PC-9 (cell line): Measurements from ENCODE around the gene DLGAP4. TPM values are rescaled to one million over a fixed set of nuclear protein-coding genes. Genes with fewer than 3 reads are reported as not detected.
A peak's percentile ranks its signal among the peaks of the same experiment; 100 is the strongest.

Experiments
- BruUV-seq: library from RNA; stranded (reverse); fragments of 400-500 nt; replicated peaks from 2 replicates; lab custom pipeline; 2021; lab: Mats Ljungman, UMichigan
- CTCF ChIA-PET: fragments of 300-600 bp; sonication (Branson Sonifier 250); formaldehyde crosslinking; loops from one replicate; lab custom pipeline; 2022; ENCODE audit warnings: antibody characterized with exemption; lab: Charles Lee
- POLR2A ChIA-PET: fragments of 300-600 bp; sonication (Branson Sonifier 250); formaldehyde crosslinking; loops from one replicate; lab custom pipeline; 2022; ENCODE audit warnings: antibody characterized with exemption; ENCODE audit not compliant: unreplicated experiment; lab: Charles Lee
- DNase-seq, 2 experiments: peaks; one replicate each; pipeline versions ENCODE4 v3.0.0 to v3.0.0-alpha.2; 2015 to 2022; ENCODE audit warnings: mixed read lengths in 1 of 2
- H2AFZ ChIP-seq: fragments of 200-600 bp; sonication (generic); 2 replicates; pipeline ENCODE4 v1.8.1; 2017; ENCODE audit warnings: antibody characterized with exemption
- H3F3A ChIP-seq: fragments of 200-600 bp; sonication (generic); 2 replicates; pipeline ENCODE4 v1.8.1; 2017; ENCODE audit warnings: antibody characterized with exemption, mild to moderate bottlenecking, low read depth; ENCODE audit not compliant: insufficient read depth
- H3K27ac ChIP-seq: fragments of 200-600 bp; sonication (generic); 2 replicates; pipeline ENCODE4 v1.6.1; 2016; ENCODE audit warnings: mixed run types
- H3K27me3 ChIP-seq: fragments of 200-600 bp; sonication (generic); 2 replicates; pipeline ENCODE4 v1.6.1; 2016; ENCODE audit warnings: low read depth, mixed run types; ENCODE audit not compliant: insufficient read depth
- H3K36me3 ChIP-seq: fragments of 200-600 bp; sonication (generic); 2 replicates; pipeline ENCODE4 v1.6.1; 2016; ENCODE audit warnings: low read depth, mixed run types
- H3K4me1 ChIP-seq: fragments of 200-600 bp; sonication (generic); replicated peaks from 2 replicates; pipeline ENCODE4 v1.6.1; 2016; ENCODE audit warnings: mixed run types; ENCODE audit not compliant: insufficient read depth
- H3K4me2 ChIP-seq: fragments of 200-600 bp; sonication (generic); 2 replicates; pipeline ENCODE4 v1.6.1; 2017; ENCODE audit warnings: mixed run types
- H3K4me3 ChIP-seq: fragments of 200-600 bp; sonication (generic); 2 replicates; pipeline ENCODE4 v1.6.1; 2016; ENCODE audit warnings: mixed run types
- H3K79me2 ChIP-seq: fragments of 200-600 bp; sonication (generic); 2 replicates; pipeline ENCODE4 v1.6.1; 2017; ENCODE audit warnings: low read depth, mixed run types
- H3K9me2 ChIP-seq: fragments of 200-600 bp; sonication (generic); 2 replicates; pipeline ENCODE4 v1.8.1; 2017; ENCODE audit warnings: mild to moderate bottlenecking; ENCODE audit not compliant: insufficient read depth
- H3K9me3 ChIP-seq: fragments of 200-600 bp; sonication (generic); 2 replicates; pipeline ENCODE4 v1.8.1; 2016; ENCODE audit warnings: low read depth; ENCODE audit not compliant: insufficient read depth
- H4K20me1 ChIP-seq: fragments of 200-600 bp; sonication (generic); 2 replicates; pipeline ENCODE4 v1.8.1; 2017; ENCODE audit not compliant: insufficient read depth
- CTCF ChIP-seq: fragments of 200-600 bp; sonication (generic); conservative IDR thresholded peaks from 2 replicates; pipeline ENCODE4 v1.6.1; 2017; ENCODE audit warnings: mixed run types, antibody characterized with exemption, mild to moderate bottlenecking, moderate library complexity
- EZH2 ChIP-seq: fragments of 200-600 bp; sonication (generic); IDR thresholded peaks from 2 replicates; pipeline ENCODE4 v1.8.0; 2017; ENCODE audit warnings: antibody characterized with exemption, low read depth
- intact Hi-C: fragments of 100-400 bp; cut with micrococcal nuclease; formaldehyde crosslinking; loops from one replicate; pipeline ENCODE4 v1.10.0; 2022; ENCODE audit not compliant: unreplicated experiment
- total RNA-seq: library from RNA; stranded (reverse); gene quantifications from 2 replicates; pipeline ENCODE4 v1.2.3, GENCODE V29; 2021

DLGAP4 gene
- total RNA-seq, 1 experiment from 2014 or later = 62.6 TPM

GRCh38 chr20:36465109-36466080, 159.3 kb downstream of the DLGAP4 start:
- peak overlapping the region; percentile 92 for H3K27ac ChIP-seq
- intact Hi-C loops = no loop called here
- H3K9me2 ChIP-seq = no peaks in the 10 kb centered on the region
- peak overlapping the region; percentile 100 for H3K4me2 ChIP-seq
- DNase-seq = peak; percentile 64 to 84
- H2AFZ ChIP-seq = no peak overlapping the region
- ChIA-PET CTCF (interaction anchor here (1.0 to 1.4 kb wide), 2 partner anchors 398 to 473 kb away, joined by 3 to 4 read pairs; a partner anchor contains a TSS), POLR2A (interaction anchor here (0.6 to 0.7 kb wide), 4 partner anchors 53 to 512 kb away, joined by 3 to 4 read pairs (median 3); no protein-coding TSS in a partner anchor)
- peaks cover 57% of the 10 kb centered on the region for H3K4me1 ChIP-seq
- no peaks in the 10 kb centered on the region for H3K9me3 ChIP-seq
- no peaks in the 10 kb centered on the region for H3K27me3 ChIP-seq
- BruUV-seq = no TSS peak
- no peaks in the 10 kb centered on the region for H3K36me3 ChIP-seq
- H3K79me2 ChIP-seq = peaks cover 74% of the 10 kb centered on the region
- no peak for TF ChIP-seq EZH2
- no peak for TF ChIP-seq CTCF
- peak overlapping the region; percentile 24; the same call in 1 of the 2 replicates for H3K4me3 ChIP-seq
- peaks cover 36% of the 10 kb centered on the region for H3F3A ChIP-seq
- peaks cover 45% of the 10 kb centered on the region for H4K20me1 ChIP-seq

- no TSS peak for BruUV-seq
- H2AFZ ChIP-seq = no peak overlapping the region
- ChIA-PET CTCF (interaction anchor here (1.0 to 1.4 kb wide), 2 partner anchors 397 to 473 kb away, joined by 3 to 4 read pairs; a partner anchor contains a TSS), POLR2A (interaction anchor here (0.6 kb wide), 1 partner anchor 512 kb away, joined by 3 read pairs; no protein-coding TSS in a partner anchor)
- H3K9me3 ChIP-seq = no peaks in the 10 kb centered on the region
- peaks cover 51% of the 10 kb centered on the region for H3K4me1 ChIP-seq
- H3K4me3 ChIP-seq = no peak overlapping the region
- TF ChIP-seq CTCF (no peak), EZH2 (no peak)
- peaks cover 78% of the 10 kb centered on the region for H3K79me2 ChIP-seq
- peak overlapping the region; percentile 92 for H3K27ac ChIP-seq
- peaks cover 45% of the 10 kb centered on the region for H4K20me1 ChIP-seq
- intact Hi-C loops = no loop called here
- H3K9me2 ChIP-seq = no peaks in the 10 kb centered on the region
- no peaks in the 10 kb centered on the region for H3K27me3 ChIP-seq
- H3K36me3 ChIP-seq = no peaks in the 10 kb centered on the region
- H3K4me2 ChIP-seq = peak overlapping the region; percentile 100
- DNase-seq = no peak
- H3F3A ChIP-seq = peaks cover 36% of the 10 kb centered on the region
Measured at GRCh38 chr20:36466089-36466488, 159.9 kb downstream of the DLGAP4 start.

DNA sequence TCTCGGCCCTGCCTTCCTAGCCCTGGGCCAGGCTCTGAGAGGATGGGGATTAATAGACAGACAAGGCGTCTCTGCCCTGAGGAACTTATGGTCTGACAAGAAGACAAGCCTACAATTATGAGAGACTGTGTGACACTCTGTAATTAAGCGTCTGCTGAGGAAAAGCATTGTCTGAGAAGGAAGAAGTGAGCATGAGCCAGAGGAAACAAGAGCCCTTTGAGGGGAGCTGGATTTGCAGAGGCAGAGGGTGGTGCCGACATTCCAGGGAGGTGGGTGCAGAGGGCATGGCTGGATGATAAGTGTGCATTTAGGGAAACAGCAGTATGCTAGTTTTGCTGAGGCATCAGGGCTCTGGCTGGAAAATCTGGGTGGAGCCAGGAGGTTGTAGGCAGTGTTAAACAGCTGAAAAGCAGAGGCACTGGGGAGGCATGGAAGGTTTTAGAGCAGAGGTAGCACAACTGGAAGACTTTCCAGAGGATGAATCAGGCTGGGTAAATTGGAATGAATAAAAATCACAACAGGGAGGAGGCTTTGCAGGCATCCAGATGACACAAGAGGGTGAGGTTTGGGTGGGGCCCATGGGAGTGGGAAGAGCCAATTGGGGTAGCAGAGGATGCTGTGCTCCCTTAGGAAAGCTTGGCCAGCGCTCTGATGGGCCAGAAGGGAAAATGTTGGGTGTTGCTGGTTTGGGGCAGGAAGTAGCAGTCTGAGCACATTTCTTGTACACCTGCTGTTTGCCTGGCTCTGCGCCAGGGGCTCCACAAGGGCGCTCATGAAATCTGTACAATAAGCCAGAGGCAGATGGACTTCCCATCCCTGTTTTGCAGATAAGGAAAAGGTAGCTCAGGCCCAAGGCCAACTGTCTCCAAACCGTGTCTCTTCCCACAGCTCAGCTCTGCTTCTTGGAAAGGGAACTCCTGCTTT, 161.2 kb downstream of the DLGAP4 start:
- no peak for TF ChIP-seq EZH2
- TF ChIP-seq CTCF = no peak
- Histone ChIP-seq H3K27me3 (no peaks in the 10 kb centered on the region), H3F3A (peaks cover 31% of the 10 kb centered on the region), H3K36me3 (no peaks in the 10 kb centered on the region), H2AFZ (no peak overlapping the region), H3K4me3 (no peak overlapping the region), H3K4me2 (no peak overlapping the region), H3K9me3 (no peaks in the 10 kb centered on the region), H3K79me2 (peaks cover 71% of the 10 kb centered on the region), H3K9me2 (no peaks in the 10 kb centered on the region), H3K27ac (no peak overlapping the region), H4K20me1 (peaks cover 52% of the 10 kb centered on the region), H3K4me1 (peaks cover 52% of the 10 kb centered on the region)
- BruUV-seq = no TSS peak
- DNase-seq = no peak
- ChIA-PET CTCF (no interaction called here), POLR2A (interaction anchor here (0.7 kb wide), 1 partner anchor 278 kb away, joined by 3 read pairs; no protein-coding TSS in a partner anchor)
- intact Hi-C loops = no loop called here
